Choroid plexus epithelial cell (primary cell): ENCODE measurements around the gene ARHGAP33.
"Not testable (repeated sequence)": the region's sequence is repeated elsewhere in the genome, so short reads cannot be mapped to it uniquely, and the experiment has no call there.

ENCODE experiments used
- DNase-seq: peaks from one replicate; pipeline ENCODE4 v3.0.0-alpha.2; 2010; ENCODE audit warnings: low read depth
- H3K4me3 ChIP-seq: 2 replicates; pipeline ENCODE4 v1.5.1; 2011; ENCODE audit warnings: low read depth, mild to moderate bottlenecking, control low read depth, low read length, moderate library complexity
- CTCF ChIP-seq: conservative IDR thresholded peaks from 2 replicates; pipeline ENCODE4 v1.5.1; 2011; ENCODE audit warnings: low read depth, mild to moderate bottlenecking, control low read depth, inconsistent platforms, low read length, moderate library complexity

ARHGAP33 gene

GRCh38 chr19:35818445-35818844, 43.1 kb downstream of the ARHGAP33 start:
- no peak for DNase-seq
- no peak overlapping the region for H3K4me3 ChIP-seq
- no peak for TF ChIP-seq CTCF

- no peak for TF ChIP-seq CTCF
- DNase-seq: no peak
Measured at GRCh38 chr19:35822579-35822978, 47.2 kb downstream of the ARHGAP33 start.

GRCh38 chr19:35824150-35824549, 48.8 kb downstream of the ARHGAP33 start:
- DNase-seq: no peak
- no peak overlapping the region for H3K4me3 ChIP-seq
- TF ChIP-seq CTCF: no peak

More at GRCh38 chr19:35822579-35822978, 47.2 kb downstream of the ARHGAP33 start:
- no peak overlapping the region for H3K4me3 ChIP-seq

GRCh38 chr19:35828692-35829301, 53.4 kb downstream of the ARHGAP33 start:
- TF ChIP-seq CTCF: no peak
- H3K4me3 ChIP-seq: no peak overlapping the region
- peak; percentile 76 for DNase-seq

GRCh38 chr19:35830986-35831385, 55.6 kb downstream of the ARHGAP33 start:
- TF ChIP-seq CTCF: no peak
- no peak overlapping the region for H3K4me3 ChIP-seq
- DNase-seq: no peak

- no peak overlapping the region for H3K4me3 ChIP-seq
- no peak for TF ChIP-seq CTCF
- DNase-seq: no peak
Measured at GRCh38 chr19:35832054-35832453, 56.7 kb downstream of the ARHGAP33 start.

GRCh38 chr19:35833972-35834371, 58.6 kb downstream of the ARHGAP33 start:
- H3K4me3 ChIP-seq: no peak overlapping the region
- TF ChIP-seq CTCF: no peak
- DNase-seq: no peak

GRCh38 chr19:35836096-35836495, 60.7 kb downstream of the ARHGAP33 start:
- not testable (repeated sequence) for H3K4me3 ChIP-seq, DNase-seq
